Prostate gland (tissue), 2 donors: ENCODE results near the gene LNPEP. TPM values are rescaled to one million over a fixed set of nuclear protein-coding genes. Genes with fewer than 3 reads are reported as not detected.

Experiments
- DNase-seq: peaks from one replicate; pipeline ENCODE4 v3.0.0-alpha.2; 2019; ENCODE audit warnings: low spot score
- H3K27ac ChIP-seq, 2 donors: fragments of 200-600 bp; sonication (generic); 2 replicates each; pipeline ENCODE4 v1.5.1; 2017 to 2019
- H3K27me3 ChIP-seq: fragments of 200-600 bp; sonication (generic); replicated peaks from 2 replicates; pipeline ENCODE4 v1.5.1; 2019; ENCODE audit not compliant: insufficient read depth
- H3K36me3 ChIP-seq, 2 donors: fragments of 200-600 bp; sonication (generic); 1 replicate in 1 of 2; 2 replicates in 1 of 2; pipeline versions ENCODE4 v1.5.1 to v1.8.1; 2017 to 2019
- H3K4me1 ChIP-seq: fragments of 200-600 bp; sonication (generic); replicated peaks from 2 replicates; pipeline ENCODE4 v1.5.1; 2019
- H3K4me3 ChIP-seq, 2 donors: fragments of 200-600 bp; sonication (generic); 2 replicates each; pipeline ENCODE4 v1.5.1; 2017 to 2019
- H3K9me3 ChIP-seq: fragments of 200-600 bp; sonication (generic); 2 replicates; pipeline ENCODE4 v1.5.1; 2017
- CTCF ChIP-seq, 4 experiments: fragments of 200-600 bp in 2 of 4; fragments of 450-650 bp in 2 of 4; sonication (generic) in 2 of 4; IDR thresholded peaks; 1 replicate in 3 of 4; 2 replicates in 1 of 4; pipeline ENCODE4 v1.5.1; 2016 to 2019; ENCODE audit warnings: antibody characterized with exemption in 4 of 4, mild to moderate bottlenecking in 2 of 4, moderate library complexity in 2 of 4
- POLR2A ChIP-seq: fragments of 450-650 bp; IDR thresholded peaks from one replicate; pipeline ENCODE4 v1.6.1; 2016; ENCODE audit warnings: antibody characterized with exemption, mild to moderate bottlenecking
- POLR2AphosphoS5 ChIP-seq: sonication (generic); formaldehyde crosslinking; IDR thresholded peaks from one replicate; pipeline ENCODE4 v1.6.1; 2017; ENCODE audit warnings: antibody characterized with exemption
- WGBS: methylation state at CpG from one replicate; pipeline ENCODE4 v1.1.5; 2018; 5-methylcytosine and 5-hydroxymethylcytosine counted together
- intact Hi-C: fragments of 100-400 bp; cut with DNase I; formaldehyde crosslinking; loops from one replicate; pipeline ENCODE4 v1.14.2; 2022
- total RNA-seq, 2 donors: library from RNA; depleted of rRNA; stranded (reverse); fragments of >200 nt; gene quantifications; one replicate each; pipeline ENCODE4 v1.1.0, GENCODE V29; 2016

The LNPEP gene
- total RNA-seq, 2 donors from 2014 or later = 38.5 to 43.9 TPM

DNA sequence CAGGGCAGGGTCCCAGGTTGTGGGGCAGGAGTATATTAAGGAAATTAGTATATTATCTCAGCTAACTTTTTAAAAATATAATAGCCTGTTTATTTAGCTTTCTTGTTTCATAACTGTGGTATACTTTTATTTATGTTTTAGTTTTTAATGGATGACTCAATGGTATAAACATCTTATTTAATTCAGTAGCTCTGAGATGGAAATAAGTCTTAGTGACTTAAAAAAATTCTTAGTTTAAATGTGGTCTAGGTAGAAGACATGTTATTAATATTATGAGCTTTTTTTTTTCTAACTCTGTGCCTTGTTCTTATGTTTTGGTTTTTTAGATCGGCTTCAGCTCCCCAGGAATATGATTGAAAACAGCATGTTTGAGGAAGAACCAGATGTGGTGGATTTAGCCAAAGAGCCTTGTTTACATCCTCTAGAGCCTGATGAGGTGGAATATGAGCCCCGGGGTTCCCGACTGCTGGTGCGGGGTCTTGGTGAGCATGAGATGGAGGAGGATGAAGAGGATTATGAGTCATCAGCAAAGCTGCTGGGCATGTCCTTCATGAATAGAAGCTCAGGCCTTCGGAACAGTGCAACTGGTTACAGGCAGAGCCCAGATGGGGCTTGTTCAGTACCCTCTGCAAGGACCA lies 43.1 kb downstream of the LNPEP start:
- no peaks in the 10 kb centered on the region for H3K9me3 ChIP-seq
- no peaks in the 10 kb centered on the region for H3K36me3 ChIP-seq
- WGBS = 97% methylated on average over 5 of the region's 5 CpGs
- intact Hi-C loops = no loop called here
- no peaks in the 10 kb centered on the region for H3K27me3 ChIP-seq
- DNase-seq = no peak
- no peak overlapping the region for H3K4me3 ChIP-seq
- H3K27ac ChIP-seq = no peak overlapping the region
- TF ChIP-seq CTCF (IDR thresholded peaks at IDR 0.05) = no peak
- TF ChIP-seq POLR2AphosphoS5 = no peak
- no peak for TF ChIP-seq POLR2A
- no peaks in the 10 kb centered on the region for H3K4me1 ChIP-seq

DNA sequence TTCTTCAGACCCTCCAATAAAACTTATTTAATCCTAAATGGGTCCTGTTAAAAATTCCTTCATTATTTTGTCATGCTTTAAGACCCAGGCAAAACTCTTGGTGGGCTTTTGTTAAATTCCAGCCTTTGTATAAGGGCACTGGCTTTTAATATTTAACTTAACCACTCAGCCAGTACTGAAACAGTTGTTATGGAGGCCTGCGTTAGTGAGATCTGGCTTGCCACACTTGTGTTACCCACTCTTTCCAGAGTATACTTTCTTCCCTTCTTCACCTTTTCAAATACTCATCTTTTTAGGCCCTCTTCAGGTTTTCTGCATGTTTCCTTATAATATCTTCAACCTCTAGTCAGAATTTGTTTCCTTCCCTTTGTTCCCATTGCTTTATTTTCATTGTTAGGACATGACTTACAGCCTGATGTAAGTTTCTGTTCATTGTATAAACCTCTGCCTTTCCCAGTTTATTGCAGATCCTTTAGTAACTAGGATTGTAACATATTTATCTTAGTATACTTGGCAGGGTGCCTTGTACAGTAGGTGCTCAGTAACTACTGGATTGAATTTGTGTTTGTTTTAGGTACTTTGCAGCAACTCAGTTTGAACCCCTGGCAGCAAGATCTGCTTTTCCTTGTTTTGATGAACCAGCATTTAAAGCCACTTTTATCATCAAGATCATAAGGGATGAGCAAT lies 48.8 kb downstream of the LNPEP start:
- DNase-seq = no peak
- TF ChIP-seq CTCF (IDR thresholded peaks at IDR 0.05) = no peak
- TF ChIP-seq POLR2A = no peak
- TF ChIP-seq POLR2AphosphoS5 = no peak
- Histone ChIP-seq H3K9me3 (no peaks in the 10 kb centered on the region), H3K27ac (peak overlapping the region in 1 of 2 donors; percentile 25), H3K4me1 (no peaks in the 10 kb centered on the region), H3K27me3 (no peaks in the 10 kb centered on the region), H3K36me3 (no peaks in the 10 kb centered on the region), H3K4me3 (no peak overlapping the region)
- 25% methylated on average over 1 of the region's 1 CpG for WGBS
- intact Hi-C loops = no loop called here

DNA sequence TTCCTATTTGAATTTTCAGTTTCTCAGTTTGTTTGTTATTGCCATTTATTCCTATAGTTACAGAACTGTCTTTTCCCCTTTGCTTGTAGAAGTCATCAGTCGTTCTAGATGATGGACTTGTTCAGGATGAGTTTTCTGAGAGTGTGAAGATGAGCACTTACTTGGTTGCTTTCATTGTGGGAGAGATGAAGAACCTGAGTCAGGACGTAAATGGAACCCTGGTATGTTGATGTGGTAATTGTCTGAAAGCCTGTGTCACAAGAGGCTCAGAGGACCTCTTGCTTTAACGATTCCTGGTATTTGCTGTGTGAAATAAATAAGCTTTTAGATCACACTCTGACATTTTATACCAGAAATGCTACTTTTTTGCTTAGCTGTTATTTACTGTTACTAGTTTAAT lies 50.6 kb downstream of the LNPEP start:
- no peak for DNase-seq
- Histone ChIP-seq H3K27ac (no peak overlapping the region), H3K27me3 (no peaks in the 10 kb centered on the region), H3K4me3 (no peak overlapping the region), H3K4me1 (no peaks in the 10 kb centered on the region), H3K36me3 (no peaks in the 10 kb centered on the region), H3K9me3 (no peaks in the 10 kb centered on the region)
- TF ChIP-seq POLR2AphosphoS5 (no peak), CTCF (IDR thresholded peaks at IDR 0.05) (no peak), POLR2A (no peak)
- 94% methylated on average over 3 of the region's 3 CpGs for WGBS
- intact Hi-C loops = no loop called here

- intact Hi-C loops = loop anchor here (10.0 kb wide), 1 partner anchor 175 kb away; no protein-coding TSS in a partner anchor
- WGBS = 93% methylated on average over 4 of the region's 4 CpGs
- H3K36me3 ChIP-seq = no peaks in the 10 kb centered on the region
These were observed 54.2 kb downstream of the LNPEP start for GRCh38 chr5:96990102-96990501.

More at GRCh38 chr5:96990102-96990501, 54.2 kb downstream of the LNPEP start:
- TF ChIP-seq CTCF (IDR thresholded peaks at IDR 0.05) = no peak
- no peak for TF ChIP-seq POLR2AphosphoS5
- TF ChIP-seq POLR2A = no peak
- Histone ChIP-seq H3K27me3 (no peaks in the 10 kb centered on the region), H3K9me3 (no peaks in the 10 kb centered on the region), H3K4me3 (no peak overlapping the region), H3K27ac (no peak overlapping the region), H3K4me1 (no peaks in the 10 kb centered on the region)
- DNase-seq = no peak
